Neural progenitor cell (in vitro differentiated cells): Measurements from ENCODE around the gene TCEANC.
"Not testable (repeated sequence)": the region's sequence is repeated elsewhere in the genome, so short reads cannot be mapped to it uniquely, and the experiment has no call there.

Experiments
- CTCF ChIP-seq: fragments of 200-600 bp; sonication (generic); IDR thresholded peaks from 2 replicates; pipeline ENCODE4 v1.5.1; 2017; ENCODE audit warnings: antibody characterized with exemption, mild to moderate bottlenecking
- EZH2phosphoT487 ChIP-seq: fragments of 200-600 bp; sonication (generic); IDR thresholded peaks from 2 replicates; pipeline ENCODE4 v1.6.1; 2017; ENCODE audit warnings: antibody characterized with exemption

GRCh38 chrX:13648336-13648735 is 4.6 kb upstream of the TCEANC start:
- not testable (repeated sequence) for TF ChIP-seq CTCF, EZH2phosphoT487
